Measurements from ENCODE around the gene RFXAP. TPM values are rescaled to one million over a fixed set of nuclear protein-coding genes. Genes with fewer than 3 reads are reported as not detected.
A peak's percentile ranks its signal among the peaks of the same experiment; 100 is the strongest.

RFXAP gene
- total RNA-seq, 1 donor from 2014 or later = 5.5 TPM

GRCh38 chr13:36829753-36830152 lies 10.7 kb downstream of the RFXAP start:
- Histone ChIP-seq H3K36me3 (ENCODE audit: insufficient read depth, low read length) (peaks cover 3% of the 10 kb centered on the region), H3K79me2 (ENCODE audit: insufficient read depth, low read length) (peaks cover 6% of the 10 kb centered on the region), H3K4me1 (ENCODE audit: insufficient read depth, low read length) (no peaks in the 10 kb centered on the region), H4K20me1 (ENCODE audit: insufficient read depth, low read length) (no peaks in the 10 kb centered on the region), H3K4me2 (ENCODE audit: low read length) (no peak overlapping the region), H3K9ac (ENCODE audit: low read length) (no peak overlapping the region), H3K9me3 (ENCODE audit: insufficient read depth, low read depth, low read length) (no peaks in the 10 kb centered on the region), H3K4me3 (ENCODE audit: insufficient read depth, low read depth, low read length) (no peak overlapping the region), H2AFZ (ENCODE audit: low read depth, low read length) (no peak overlapping the region), H3K27ac (ENCODE audit: low read depth, low read length) (no peak overlapping the region), H3K27me3 (ENCODE audit: insufficient read depth, low read length) (no peaks in the 10 kb centered on the region)
- H3K4me3 Mint-ChIP-seq (ENCODE audit: unreplicated experiment) = no peak overlapping the region
- H3K27me3 Mint-ChIP-seq (ENCODE audit: low read depth, unreplicated experiment) = no peaks in the 10 kb centered on the region
- H3K4me1 Mint-ChIP-seq (ENCODE audit: low read depth, unreplicated experiment) = no peaks in the 10 kb centered on the region
- H3K36me3 Mint-ChIP-seq (ENCODE audit: low read depth, unreplicated experiment) = peaks cover 3% of the 10 kb centered on the region
- no peak for FAIRE-seq
- TF ChIP-seq EZH2 (IDR thresholded peaks at IDR 0.05; ENCODE audit: insufficient read depth, low read length) (no peak), CTCF (IDR thresholded peaks at IDR 0.05; ENCODE audit: insufficient read depth, low read depth, low read length) (no peak)
- H3K9me3 Mint-ChIP-seq (ENCODE audit: unreplicated experiment) = no peaks in the 10 kb centered on the region
- H3K27ac Mint-ChIP-seq (ENCODE audit: unreplicated experiment) = no peak overlapping the region
- no peak for DNase-seq (ENCODE audit: low read depth)

GRCh38 chr13:36831291-36831690 lies 12.3 kb downstream of the RFXAP start:
- Mint-ChIP-seq H3K4me1 (ENCODE audit: low read depth, unreplicated experiment) (no peaks in the 10 kb centered on the region), H3K9me3 (ENCODE audit: unreplicated experiment) (no peaks in the 10 kb centered on the region), H3K27me3 (ENCODE audit: low read depth, unreplicated experiment) (no peaks in the 10 kb centered on the region), H3K36me3 (ENCODE audit: low read depth, unreplicated experiment) (peaks cover 3% of the 10 kb centered on the region), H3K27ac (ENCODE audit: unreplicated experiment) (no peak overlapping the region), H3K4me3 (ENCODE audit: unreplicated experiment) (no peak overlapping the region)
- Histone ChIP-seq H2AFZ (ENCODE audit: low read depth, low read length) (no peak overlapping the region), H3K9me3 (ENCODE audit: insufficient read depth, low read depth, low read length) (no peaks in the 10 kb centered on the region), H3K27ac (ENCODE audit: low read depth, low read length) (no peak overlapping the region), H3K4me2 (ENCODE audit: low read length) (no peak overlapping the region), H3K4me3 (ENCODE audit: insufficient read depth, low read depth, low read length) (no peak overlapping the region), H4K20me1 (ENCODE audit: insufficient read depth, low read length) (no peaks in the 10 kb centered on the region), H3K79me2 (ENCODE audit: insufficient read depth, low read length) (no peaks in the 10 kb centered on the region), H3K9ac (ENCODE audit: low read length) (no peak overlapping the region), H3K36me3 (ENCODE audit: insufficient read depth, low read length) (peaks cover 3% of the 10 kb centered on the region), H3K4me1 (ENCODE audit: insufficient read depth, low read length) (no peaks in the 10 kb centered on the region), H3K27me3 (ENCODE audit: insufficient read depth, low read length) (no peaks in the 10 kb centered on the region)
- TF ChIP-seq CTCF (IDR thresholded peaks at IDR 0.05; ENCODE audit: insufficient read depth, low read depth, low read length) = no peak
- TF ChIP-seq EZH2 (IDR thresholded peaks at IDR 0.05; ENCODE audit: insufficient read depth, low read length) = no peak
- no peak for DNase-seq (ENCODE audit: low read depth)
- no peak for FAIRE-seq

- H3K4me3 Mint-ChIP-seq (ENCODE audit: unreplicated experiment) = no peak overlapping the region
- H3K4me1 Mint-ChIP-seq (ENCODE audit: low read depth, unreplicated experiment) = peaks cover under 1% of the 10 kb centered on the region
- Histone ChIP-seq H3K4me2 (ENCODE audit: low read length) (no peak overlapping the region), H2AFZ (ENCODE audit: low read depth, low read length) (no peak overlapping the region), H3K4me1 (ENCODE audit: insufficient read depth, low read length) (no peaks in the 10 kb centered on the region), H4K20me1 (ENCODE audit: insufficient read depth, low read length) (no peaks in the 10 kb centered on the region), H3K27me3 (ENCODE audit: insufficient read depth, low read length) (no peaks in the 10 kb centered on the region), H3K4me3 (ENCODE audit: insufficient read depth, low read depth, low read length) (no peak overlapping the region), H3K9me3 (ENCODE audit: insufficient read depth, low read depth, low read length) (no peaks in the 10 kb centered on the region), H3K79me2 (ENCODE audit: insufficient read depth, low read length) (no peaks in the 10 kb centered on the region), H3K36me3 (ENCODE audit: insufficient read depth, low read length) (no peaks in the 10 kb centered on the region), H3K27ac (ENCODE audit: low read depth, low read length) (no peak overlapping the region), H3K9ac (ENCODE audit: low read length) (no peak overlapping the region)
- FAIRE-seq (no peak), DNase-seq (ENCODE audit: low read depth) (peak; percentile 22)
- H3K9me3 Mint-ChIP-seq (ENCODE audit: unreplicated experiment) = no peaks in the 10 kb centered on the region
- peaks cover 3% of the 10 kb centered on the region for H3K36me3 Mint-ChIP-seq (ENCODE audit: low read depth, unreplicated experiment)
- H3K27me3 Mint-ChIP-seq (ENCODE audit: low read depth, unreplicated experiment) = no peaks in the 10 kb centered on the region
- H3K27ac Mint-ChIP-seq (ENCODE audit: unreplicated experiment) = no peak overlapping the region
- TF ChIP-seq EZH2 (IDR thresholded peaks at IDR 0.05; ENCODE audit: insufficient read depth, low read length) = no peak
- no peak for TF ChIP-seq CTCF (IDR thresholded peaks at IDR 0.05; ENCODE audit: insufficient read depth, low read depth, low read length)
Measured at GRCh38 chr13:36834299-36834698, 15.3 kb downstream of the RFXAP start.
